NCI-H524 treated with DMSO at 0.1 percent for 48 hours (cell line): Measurements from ENCODE around the gene ZCCHC10.
A peak's percentile ranks its signal among the peaks of the same experiment; 100 is the strongest.
"Not testable (repeated sequence)": the region's sequence is repeated elsewhere in the genome, so short reads cannot be mapped to it uniquely, and the experiment has no call there.

Source experiments
- DNase-seq: peaks from one replicate; lab custom pipeline; 2025; lab: John Stamatoyannopoulos, UW

The ZCCHC10 gene

GRCh38 chr5:132979367-132979940 lies 46.9 kb downstream of the ZCCHC10 start:
- DNase-seq = no peak

GRCh38 chr5:132976852-132977251 lies 49.5 kb downstream of the ZCCHC10 start:
- DNase-seq = no peak

GRCh38 chr5:132972436-132972828 lies 53.9 kb downstream of the ZCCHC10 start:
- not testable (repeated sequence) for DNase-seq

GRCh38 chr5:132971483-132972435 lies 54.6 kb downstream of the ZCCHC10 start:
- no peak for DNase-seq

- DNase-seq = no peak
These were observed 61.2 kb downstream of the ZCCHC10 start for GRCh38 chr5:132965120-132965519.

GRCh38 chr5:132963171-132964104 lies 62.9 kb downstream of the ZCCHC10 start, which contains the start of gene AFF4:
Gene AFF4, minus strand, starts transcription at chr5:132963634. Its CDS starts 26,445 bp downstream, at chr5:132937189.
- peak; percentile 55 for DNase-seq

GRCh38 chr5:132962429-132963021 lies 63.8 kb downstream of the ZCCHC10 start:
- DNase-seq = no peak

- no peak for DNase-seq
These were observed 64.5 kb downstream of the ZCCHC10 start for GRCh38 chr5:132961887-132962286.

GRCh38 chr5:132961123-132961815 lies 65.1 kb downstream of the ZCCHC10 start:
- DNase-seq = not testable (repeated sequence)

- not testable (repeated sequence) for DNase-seq
These were observed 70.1 kb downstream of the ZCCHC10 start for GRCh38 chr5:132956166-132956799.

GRCh38 chr5:132953710-132954109 lies 72.6 kb downstream of the ZCCHC10 start:
- no peak for DNase-seq

- DNase-seq = no peak
These were observed 73.5 kb downstream of the ZCCHC10 start for GRCh38 chr5:132952829-132953228.

- no peak for DNase-seq
These were observed 74.5 kb downstream of the ZCCHC10 start for GRCh38 chr5:132951897-132952296.

- DNase-seq = no peak
These were observed 77.2 kb downstream of the ZCCHC10 start for GRCh38 chr5:132949136-132949535.

- no peak for DNase-seq
These were observed 78.7 kb downstream of the ZCCHC10 start for GRCh38 chr5:132947671-132948070.
